ENCODE measurements around the gene FKBP1A.
"Not testable (repeated sequence)": the region's sequence is repeated elsewhere in the genome, so short reads cannot be mapped to it uniquely, and the experiment has no call there.

FKBP1A gene

GRCh38 chr20:1398185-1398584 is 5.3 kb upstream of the FKBP1A start:
- H3K36me3 Mint-ChIP-seq (ENCODE audit: low read depth); H3K27me3 Mint-ChIP-seq; H3K27ac Mint-ChIP-seq; H3K4me3 Mint-ChIP-seq; H3K9me3 Mint-ChIP-seq: not testable (repeated sequence)
- H3K4me1 Mint-ChIP-seq (ENCODE audit: low read depth): peaks cover 11% of the 10 kb centered on the region

- Mint-ChIP-seq H3K4me3 (no peak overlapping the region), H3K27me3 (no peaks in the 10 kb centered on the region), H3K9me3 (no peaks in the 10 kb centered on the region), H3K4me1 (ENCODE audit: low read depth) (peaks cover 13% of the 10 kb centered on the region), H3K36me3 (ENCODE audit: low read depth) (no peaks in the 10 kb centered on the region), H3K27ac (no peak overlapping the region)
Measured at GRCh38 chr20:1397710-1398109, 4.9 kb upstream of the FKBP1A start.

- no peaks in the 10 kb centered on the region for H3K27me3 Mint-ChIP-seq
- H3K36me3 Mint-ChIP-seq (ENCODE audit: low read depth): peaks cover 5% of the 10 kb centered on the region
- H3K4me1 Mint-ChIP-seq (ENCODE audit: low read depth): peaks cover 16% of the 10 kb centered on the region
- H3K4me3 Mint-ChIP-seq: no peak overlapping the region
- no peak overlapping the region for H3K27ac Mint-ChIP-seq
- no peaks in the 10 kb centered on the region for H3K9me3 Mint-ChIP-seq
Measured at GRCh38 chr20:1396702-1397101, 3.8 kb upstream of the FKBP1A start.

GRCh38 chr20:1396264-1396663 is 3.4 kb upstream of the FKBP1A start:
- no peaks in the 10 kb centered on the region for H3K27me3 Mint-ChIP-seq
- H3K27ac Mint-ChIP-seq: no peak overlapping the region
- H3K36me3 Mint-ChIP-seq (ENCODE audit: low read depth): peaks cover 6% of the 10 kb centered on the region
- H3K4me3 Mint-ChIP-seq: no peak overlapping the region
- H3K9me3 Mint-ChIP-seq: no peaks in the 10 kb centered on the region
- H3K4me1 Mint-ChIP-seq (ENCODE audit: low read depth): peaks cover 19% of the 10 kb centered on the region

GRCh38 chr20:1394686-1395085 is 1.8 kb upstream of the FKBP1A start:
- Mint-ChIP-seq H3K36me3 (ENCODE audit: low read depth) (peaks cover 11% of the 10 kb centered on the region), H3K4me1 (ENCODE audit: low read depth) (peaks cover 35% of the 10 kb centered on the region), H3K27ac (no peak overlapping the region), H3K9me3 (no peaks in the 10 kb centered on the region), H3K27me3 (no peaks in the 10 kb centered on the region), H3K4me3 (no peak overlapping the region)

GRCh38 chr20:1393507-1393882 is 641 bp upstream of the FKBP1A start:
- H3K9me3 Mint-ChIP-seq: no peaks in the 10 kb centered on the region
- peaks cover 46% of the 10 kb centered on the region for H3K4me1 Mint-ChIP-seq (ENCODE audit: low read depth)
- peaks cover 18% of the 10 kb centered on the region for H3K36me3 Mint-ChIP-seq (ENCODE audit: low read depth)
- peak overlapping the region; percentile 96 for H3K4me3 Mint-ChIP-seq
- H3K27ac Mint-ChIP-seq: peak overlapping the region; percentile 95
- no peaks in the 10 kb centered on the region for H3K27me3 Mint-ChIP-seq

GRCh38 chr20:1392443-1392692 is 486 bp downstream of the FKBP1A start:
- H3K9me3 Mint-ChIP-seq: no peaks in the 10 kb centered on the region
- peak overlapping the region; percentile 88 for H3K27ac Mint-ChIP-seq
- peaks cover 26% of the 10 kb centered on the region for H3K36me3 Mint-ChIP-seq (ENCODE audit: low read depth)
- H3K4me3 Mint-ChIP-seq: peak overlapping the region; percentile 95
- peaks cover 57% of the 10 kb centered on the region for H3K4me1 Mint-ChIP-seq (ENCODE audit: low read depth)
- no peaks in the 10 kb centered on the region for H3K27me3 Mint-ChIP-seq

- Mint-ChIP-seq H3K27ac (peak overlapping the region; percentile 88), H3K4me1 (ENCODE audit: low read depth) (peaks cover 62% of the 10 kb centered on the region), H3K4me3 (peak overlapping the region; percentile 95), H3K9me3 (no peaks in the 10 kb centered on the region), H3K36me3 (ENCODE audit: low read depth) (peaks cover 26% of the 10 kb centered on the region), H3K27me3 (no peaks in the 10 kb centered on the region)
Measured at GRCh38 chr20:1391640-1392442, 1.0 kb downstream of the FKBP1A start.

- H3K4me1 Mint-ChIP-seq (ENCODE audit: low read depth): peaks cover 73% of the 10 kb centered on the region
- peak overlapping the region; percentile 95 for H3K4me3 Mint-ChIP-seq
- H3K9me3 Mint-ChIP-seq: no peaks in the 10 kb centered on the region
- H3K36me3 Mint-ChIP-seq (ENCODE audit: low read depth): peaks cover 35% of the 10 kb centered on the region
- H3K27me3 Mint-ChIP-seq: no peaks in the 10 kb centered on the region
- peak overlapping the region; percentile 88 for H3K27ac Mint-ChIP-seq
Measured at GRCh38 chr20:1390581-1391403, 2.1 kb downstream of the FKBP1A start.

- H3K4me1 Mint-ChIP-seq (ENCODE audit: low read depth): peaks cover 79% of the 10 kb centered on the region
- peak overlapping the region; percentile 95 for H3K4me3 Mint-ChIP-seq
- H3K9me3 Mint-ChIP-seq: no peaks in the 10 kb centered on the region
- H3K27ac Mint-ChIP-seq: peak overlapping the region; percentile 88
- H3K27me3 Mint-ChIP-seq: no peaks in the 10 kb centered on the region
- peaks cover 41% of the 10 kb centered on the region for H3K36me3 Mint-ChIP-seq (ENCODE audit: low read depth)
Measured at GRCh38 chr20:1389703-1390580, 2.9 kb downstream of the FKBP1A start.

- H3K9me3 Mint-ChIP-seq: no peaks in the 10 kb centered on the region
- no peaks in the 10 kb centered on the region for H3K27me3 Mint-ChIP-seq
- H3K4me1 Mint-ChIP-seq (ENCODE audit: low read depth): peaks cover 85% of the 10 kb centered on the region
- H3K4me3 Mint-ChIP-seq: peak overlapping the region; percentile 95
- peaks cover 50% of the 10 kb centered on the region for H3K36me3 Mint-ChIP-seq (ENCODE audit: low read depth)
- H3K27ac Mint-ChIP-seq: peak overlapping the region; percentile 82
Measured at GRCh38 chr20:1388741-1389483, 3.9 kb downstream of the FKBP1A start.

GRCh38 chr20:1388253-1388652 is 4.6 kb downstream of the FKBP1A start:
- Mint-ChIP-seq H3K36me3 (ENCODE audit: low read depth) (peaks cover 56% of the 10 kb centered on the region), H3K27ac (peak overlapping the region; percentile 82), H3K4me1 (ENCODE audit: low read depth) (peaks cover 85% of the 10 kb centered on the region), H3K27me3 (no peaks in the 10 kb centered on the region), H3K9me3 (no peaks in the 10 kb centered on the region), H3K4me3 (peak overlapping the region; percentile 95)

- Mint-ChIP-seq H3K27me3 (no peaks in the 10 kb centered on the region), H3K4me1 (ENCODE audit: low read depth) (peaks cover 96% of the 10 kb centered on the region), H3K9me3 (no peaks in the 10 kb centered on the region), H3K4me3 (no peak overlapping the region), H3K36me3 (ENCODE audit: low read depth) (peaks cover 65% of the 10 kb centered on the region), H3K27ac (peak overlapping the region; percentile 36)
Measured at GRCh38 chr20:1386323-1386722, 6.5 kb downstream of the FKBP1A start.

- no peak overlapping the region for H3K27ac Mint-ChIP-seq
- no peak overlapping the region for H3K4me3 Mint-ChIP-seq
- peaks cover 68% of the 10 kb centered on the region for H3K36me3 Mint-ChIP-seq (ENCODE audit: low read depth)
- H3K4me1 Mint-ChIP-seq (ENCODE audit: low read depth): peaks cover 98% of the 10 kb centered on the region
- H3K27me3 Mint-ChIP-seq: no peaks in the 10 kb centered on the region
- H3K9me3 Mint-ChIP-seq: no peaks in the 10 kb centered on the region
Measured at GRCh38 chr20:1383623-1384404, 9.0 kb downstream of the FKBP1A start.
